Astrocyte (in vitro differentiated cells and primary cell): ENCODE data around the gene ZBTB11.

Experiments
- CTCF ChIP-seq: IDR thresholded peaks from 2 replicates; pipeline ENCODE4 v1.5.1; 2011; ENCODE audit warnings: low read depth, mild to moderate bottlenecking, inconsistent platforms, low read length, moderate library complexity; ENCODE audit not compliant: insufficient read depth
- EZH2 ChIP-seq: IDR thresholded peaks from 2 replicates; pipeline ENCODE4 v1.6.1; 2012; ENCODE audit warnings: mild to moderate bottlenecking, low read length, inconsistent platforms; ENCODE audit not compliant: insufficient read depth

GRCh38 chr3:101637451-101637850 is 39.5 kb downstream of the ZBTB11 start:
- TF ChIP-seq CTCF (no peak), EZH2 (no peak)
